GM12874 (cell line): ENCODE measurements around the gene KRI1.

ENCODE experiments used
- CTCF ChIP-seq: IDR thresholded peaks from 2 replicates; pipeline ENCODE4 v1.5.1; 2011; ENCODE audit warnings: low read depth, mild to moderate bottlenecking, control low read depth, low read length, moderate library complexity; ENCODE audit not compliant: insufficient read depth

Gene KRI1

GRCh38 chr19:10586396-10586795 lies 20.6 kb upstream of the KRI1 start:
- TF ChIP-seq CTCF, result no peak

GRCh38 chr19:10583036-10583776 lies 17.4 kb upstream of the KRI1 start:
- no peak for TF ChIP-seq CTCF

GRCh38 chr19:10582091-10582490 lies 16.3 kb upstream of the KRI1 start:
- TF ChIP-seq CTCF, result no peak

GRCh38 chr19:10580979-10581631 lies 15.3 kb upstream of the KRI1 start:
- TF ChIP-seq CTCF, result peak; percentile 97

GRCh38 chr19:10577951-10578350 lies 12.1 kb upstream of the KRI1 start:
- no peak for TF ChIP-seq CTCF

- TF ChIP-seq CTCF, result no peak
Measured at GRCh38 chr19:10575011-10575716, 9.4 kb upstream of the KRI1 start.

GRCh38 chr19:10574462-10574861 lies 8.7 kb upstream of the KRI1 start:
- TF ChIP-seq CTCF, result no peak
